ENCODE measurements around the gene TSSC4.
A peak's percentile ranks its signal among the peaks of the same experiment; 100 is the strongest.

Gene TSSC4

DNA sequence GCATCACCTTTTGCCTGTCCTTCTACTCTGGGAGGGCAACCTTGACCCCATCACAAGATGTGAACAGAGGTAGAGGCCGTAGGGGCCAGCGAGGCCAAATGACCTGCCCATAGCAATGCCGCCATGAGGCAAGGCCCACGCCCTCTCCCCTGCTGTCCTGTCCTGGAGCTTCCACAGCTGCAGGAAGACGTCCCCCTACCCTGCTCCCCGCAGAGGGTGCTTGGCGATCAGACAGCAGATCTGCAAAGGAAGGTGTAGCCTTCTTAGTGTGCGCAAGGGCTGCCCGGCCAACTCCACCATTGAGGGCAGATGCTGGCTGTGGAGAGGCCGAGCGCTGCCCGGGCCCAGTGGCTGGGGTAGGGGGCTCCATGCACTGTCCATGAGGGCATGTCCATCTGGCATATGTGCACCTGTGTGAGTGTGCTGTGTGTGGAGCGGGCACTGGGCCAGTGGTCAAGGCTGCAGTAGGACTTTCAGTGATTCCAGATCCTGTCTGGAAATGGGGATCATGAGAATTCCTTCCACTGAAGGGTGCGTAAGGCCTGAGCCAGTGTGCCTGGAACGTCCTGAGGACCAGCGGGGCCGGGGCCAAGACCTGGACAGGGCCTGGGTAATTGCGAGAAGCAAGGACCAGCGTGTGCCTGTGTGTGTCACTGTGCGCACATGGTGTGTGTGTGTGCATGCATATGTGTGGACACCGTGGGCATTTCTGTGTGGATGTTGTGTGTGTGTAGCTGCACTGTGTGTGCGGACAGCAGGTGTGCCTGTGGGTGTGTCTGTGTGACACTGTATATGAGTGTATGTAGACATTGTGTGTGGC, 32.8 kb downstream of the TSSC4 start:
- no peak for DNase-seq (ENCODE audit: low read depth in 2 of 2)

DNA sequence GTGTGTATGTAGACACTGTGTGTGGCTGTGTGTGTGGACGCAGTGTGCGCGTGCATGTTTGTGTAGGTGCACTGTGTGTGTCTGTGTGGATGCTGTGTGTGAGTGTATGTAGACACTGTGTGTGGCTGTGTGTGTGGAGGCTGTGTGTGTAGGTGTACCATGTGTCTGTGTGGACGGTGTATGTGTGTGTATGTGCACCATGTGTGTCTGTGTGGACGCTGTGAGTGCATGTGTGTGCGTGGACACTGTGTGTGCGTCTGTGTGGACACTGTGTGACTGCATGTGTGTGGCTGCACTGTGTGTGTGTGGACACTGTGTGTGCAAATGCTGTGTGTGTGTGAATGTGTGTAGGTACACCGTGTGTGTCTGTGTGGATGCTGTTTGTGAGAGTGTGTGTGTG, 33.5 kb downstream of the TSSC4 start:
- no peak for DNase-seq (ENCODE audit: low read depth in 2 of 2)

DNA sequence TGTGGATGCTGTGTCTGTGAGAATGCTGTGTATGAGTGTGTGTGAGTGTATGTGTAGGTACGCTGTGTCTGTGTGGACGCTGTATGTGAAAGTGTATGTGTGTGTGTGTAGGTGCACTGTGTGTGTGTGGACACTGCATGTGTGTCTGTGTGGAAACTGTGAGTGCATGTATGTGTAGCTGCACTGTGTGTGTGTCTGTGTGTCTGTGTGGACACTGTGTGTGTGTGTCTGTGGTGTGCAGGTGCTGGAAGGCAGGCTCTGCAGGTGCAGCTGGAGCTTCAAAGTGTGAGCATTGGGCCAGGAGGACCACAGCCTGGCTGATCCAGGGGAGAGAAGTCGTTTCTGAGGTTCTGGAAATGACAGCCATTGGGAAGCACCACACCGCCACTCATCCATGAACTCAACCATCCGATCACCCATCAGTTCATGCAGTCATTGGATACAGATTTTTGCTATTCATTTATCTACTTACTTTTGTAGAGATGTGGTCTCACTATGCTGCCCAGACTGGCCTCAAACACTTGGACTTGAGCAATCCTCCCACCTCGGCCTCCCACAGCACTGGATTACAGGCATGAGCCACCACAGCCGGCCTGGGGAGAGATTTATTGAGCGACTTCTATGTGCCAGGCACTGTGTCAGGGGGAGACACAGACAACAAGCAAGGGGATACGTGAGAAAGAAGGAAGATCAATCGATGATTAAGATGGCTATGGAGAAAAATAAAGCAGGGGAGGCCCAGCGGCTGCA, 34.1 kb downstream of the TSSC4 start:
- no peak for DNase-seq (ENCODE audit: low read depth in 2 of 2)

DNA sequence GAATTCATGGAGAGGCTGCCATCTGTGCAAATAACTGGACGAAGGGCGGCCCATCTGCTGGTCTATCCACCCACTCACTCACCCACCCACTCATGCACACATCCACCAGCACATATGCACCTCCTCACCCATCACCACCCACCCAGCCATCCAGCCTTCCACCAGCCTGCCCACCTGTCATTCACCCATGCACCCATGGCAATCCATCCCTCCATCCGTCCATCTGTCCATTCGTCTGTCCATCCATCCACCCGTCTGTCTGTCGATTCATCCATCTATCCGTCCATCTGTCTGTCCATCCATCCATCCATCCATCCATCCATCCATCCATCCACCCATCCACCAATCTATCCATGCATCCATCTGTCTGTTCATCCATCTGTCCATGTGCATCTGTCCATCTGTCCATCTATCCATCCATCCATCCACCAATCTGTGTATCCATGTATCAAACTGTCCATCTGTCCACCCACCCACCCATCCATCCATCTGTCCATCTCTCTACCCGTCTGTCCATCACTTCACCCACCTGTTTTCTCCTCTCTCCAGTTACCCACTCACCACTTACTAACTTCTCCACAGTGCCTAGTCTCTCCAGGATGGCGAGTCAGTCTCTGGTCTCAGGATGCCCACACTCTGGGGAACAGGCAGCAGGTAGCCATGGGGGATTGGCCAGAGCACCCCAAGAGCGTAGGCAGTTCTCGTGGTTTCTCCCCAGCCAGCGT, 34.9 kb downstream of the TSSC4 start:
- DNase-seq (ENCODE audit: low read depth in 2 of 2), result no peak

DNA sequence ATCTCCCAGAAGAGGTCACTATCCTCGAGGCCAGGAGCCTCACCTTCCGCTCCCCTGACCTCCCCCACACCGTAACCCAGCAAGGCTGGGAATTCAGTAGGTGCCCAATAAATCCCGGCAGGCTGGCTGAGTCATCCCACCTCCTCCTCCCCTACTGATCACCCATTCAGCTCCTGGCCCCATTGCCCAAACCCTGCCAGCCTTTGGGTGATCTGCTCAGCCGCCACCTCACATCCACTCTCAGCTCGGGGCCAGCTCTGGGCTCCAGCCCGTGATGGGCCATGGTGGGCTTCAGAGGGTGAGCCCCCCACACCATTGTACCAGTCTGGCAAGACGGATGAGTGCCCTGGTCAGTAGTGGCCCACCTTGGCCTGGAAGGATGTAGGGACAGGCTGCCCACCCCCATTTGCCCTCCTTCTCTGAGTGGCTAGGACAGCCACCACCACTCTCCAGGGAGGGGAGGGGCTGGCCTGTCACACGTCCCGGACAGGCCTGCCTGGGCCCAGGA, 35.5 kb downstream of the TSSC4 start:
- no peak for DNase-seq (ENCODE audit: low read depth in 2 of 2)

DNA sequence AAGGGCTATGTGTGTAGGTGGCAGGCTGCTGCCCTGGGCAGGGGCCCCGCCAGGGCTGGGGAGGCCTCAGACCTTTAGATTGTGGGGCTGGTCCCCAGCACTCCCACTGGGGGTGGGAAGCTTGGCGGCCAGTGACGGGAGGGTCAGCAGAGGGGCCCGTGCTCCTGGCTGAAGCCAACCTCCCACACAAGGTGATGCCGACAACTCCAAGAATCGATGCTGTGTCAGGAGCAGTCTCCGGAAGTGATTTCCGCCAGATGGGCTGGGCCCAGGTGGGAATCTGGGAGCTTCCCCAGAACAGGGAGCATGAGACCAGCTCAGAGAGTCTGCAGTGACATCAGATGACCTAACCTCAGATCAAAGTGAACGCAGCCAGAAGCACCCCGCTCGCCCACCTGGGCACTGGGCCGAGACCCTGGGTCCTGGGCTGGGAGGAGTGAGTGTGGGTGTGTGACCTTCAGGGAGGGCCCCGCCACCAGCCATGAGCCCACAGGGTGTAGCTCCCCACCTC, 36.0 kb downstream of the TSSC4 start:
- DNase-seq (ENCODE audit: low read depth in 2 of 2), result no peak

DNA sequence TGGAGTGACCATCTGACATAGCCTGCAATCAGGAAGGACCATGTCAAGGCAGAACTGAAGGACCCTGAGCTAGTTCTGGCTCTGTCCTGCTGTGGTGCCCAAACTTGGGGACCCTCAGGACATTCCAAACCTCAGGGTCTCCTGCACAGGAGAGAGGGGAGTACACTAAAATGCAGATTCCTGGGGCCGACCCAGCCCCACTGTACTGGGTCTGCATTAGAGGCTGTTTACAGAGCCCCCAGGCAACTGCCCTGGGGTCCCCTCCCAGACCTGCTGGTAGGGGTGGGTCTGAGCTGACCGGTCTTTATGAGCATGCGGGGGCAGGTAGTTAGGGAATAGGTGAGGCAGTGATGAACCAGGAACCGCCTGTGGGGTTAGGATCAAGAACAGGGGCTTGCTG, 37.0 kb downstream of the TSSC4 start:
- no peak for DNase-seq (ENCODE audit: low read depth in 2 of 2)

DNA sequence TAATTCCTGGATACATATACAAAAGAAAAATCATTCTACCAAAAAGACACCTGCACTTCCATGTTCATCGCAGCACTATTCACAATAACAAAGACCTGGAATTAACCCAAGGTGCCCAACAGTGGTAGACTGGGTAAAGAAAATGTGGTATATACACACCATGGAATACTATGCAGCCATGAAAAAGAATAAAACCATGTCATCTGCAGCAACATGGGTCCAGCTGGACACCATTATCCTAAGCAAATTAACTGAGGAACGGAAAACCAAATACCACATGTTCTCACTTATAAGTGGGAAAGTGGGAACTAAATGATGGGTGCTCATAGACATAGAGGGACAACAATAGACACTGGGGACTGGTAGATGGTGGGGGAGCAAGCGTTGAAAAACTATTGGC, 39.3 kb downstream of the TSSC4 start:
- no peak for DNase-seq (ENCODE audit: low read depth in 2 of 2)

DNA sequence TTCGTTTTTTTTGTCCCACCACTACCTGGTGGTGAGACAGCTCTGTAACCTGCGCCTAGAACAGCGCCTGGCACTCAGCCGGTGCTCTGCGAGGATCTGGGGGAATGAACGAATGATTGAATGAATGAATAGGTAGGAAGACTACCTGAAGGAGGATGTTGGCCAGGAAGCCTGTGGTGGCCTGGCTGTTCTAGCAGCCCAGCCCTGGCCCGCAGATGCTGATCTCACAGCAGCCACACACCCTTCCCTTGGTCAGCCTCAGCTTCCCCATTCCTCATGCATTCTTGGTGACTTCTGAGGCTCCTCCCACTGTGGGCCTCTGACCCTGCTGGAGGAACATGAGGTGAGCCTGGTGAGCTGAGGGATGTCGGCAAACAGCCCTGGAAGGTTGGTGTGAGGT, 40.1 kb downstream of the TSSC4 start:
- DNase-seq (ENCODE audit: low read depth in 2 of 2), result no peak

DNA sequence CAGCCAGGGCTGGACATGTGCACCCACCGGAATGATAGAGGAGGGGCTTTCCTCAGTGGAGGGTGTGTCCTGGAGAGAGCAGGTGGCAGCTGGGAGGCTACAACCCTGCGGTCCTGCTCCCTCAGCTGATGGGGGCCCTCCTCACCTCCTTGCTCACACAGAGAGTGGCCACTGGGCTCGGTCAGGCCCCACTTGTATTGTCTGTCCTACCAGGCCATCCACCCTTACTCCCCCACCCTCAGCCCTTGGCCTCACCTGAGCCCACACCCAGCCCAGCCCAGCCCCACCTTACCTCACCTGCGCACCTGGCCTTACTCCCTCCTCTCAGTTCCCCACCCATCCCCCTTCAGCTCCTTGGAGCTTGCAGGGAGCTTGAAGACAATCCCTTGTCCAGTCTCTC, 40.6 kb downstream of the TSSC4 start:
- no peak for DNase-seq (ENCODE audit: low read depth in 2 of 2)

DNA sequence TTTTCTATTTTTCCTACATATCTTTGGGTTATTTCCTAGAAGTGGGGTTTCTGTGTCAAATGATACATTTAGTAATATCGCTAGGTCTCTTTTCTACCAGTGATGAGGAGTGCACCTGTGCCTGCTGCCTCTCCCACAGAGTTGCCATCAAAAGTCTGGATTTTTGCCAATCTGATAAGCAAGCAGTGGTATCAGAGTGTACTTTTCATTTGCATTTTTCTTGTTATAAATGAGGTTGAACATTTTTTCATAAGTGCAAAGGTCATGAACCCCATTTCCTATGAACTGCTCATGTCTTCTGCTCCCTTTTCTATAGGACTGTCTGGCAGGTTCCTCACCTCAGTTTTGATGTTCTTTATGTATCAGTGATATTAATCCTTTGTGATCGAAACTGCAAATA, 42.0 kb downstream of the TSSC4 start:
- no peak for DNase-seq (ENCODE audit: low read depth in 2 of 2)

DNA sequence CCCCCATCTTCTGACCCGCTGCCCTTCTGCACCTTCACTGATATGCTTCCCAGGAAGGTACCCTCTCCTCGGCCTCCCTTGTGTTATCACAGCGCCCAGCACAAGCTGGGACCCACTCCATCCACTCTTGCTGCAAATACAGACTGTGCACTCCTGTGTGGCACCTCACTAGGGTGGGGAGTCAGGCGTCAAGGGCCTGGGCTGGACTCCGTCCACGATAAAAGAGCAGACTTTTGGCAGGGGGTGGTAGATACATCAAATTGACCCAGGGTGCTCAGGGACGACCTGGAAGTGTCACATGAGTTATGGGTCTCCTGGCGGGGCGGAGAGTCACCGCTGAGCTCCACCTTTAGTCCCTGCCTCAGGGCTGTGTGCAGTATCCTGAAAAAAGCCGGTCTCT, 42.9 kb downstream of the TSSC4 start:
- no peak for DNase-seq (ENCODE audit: low read depth in 2 of 2)

DNA sequence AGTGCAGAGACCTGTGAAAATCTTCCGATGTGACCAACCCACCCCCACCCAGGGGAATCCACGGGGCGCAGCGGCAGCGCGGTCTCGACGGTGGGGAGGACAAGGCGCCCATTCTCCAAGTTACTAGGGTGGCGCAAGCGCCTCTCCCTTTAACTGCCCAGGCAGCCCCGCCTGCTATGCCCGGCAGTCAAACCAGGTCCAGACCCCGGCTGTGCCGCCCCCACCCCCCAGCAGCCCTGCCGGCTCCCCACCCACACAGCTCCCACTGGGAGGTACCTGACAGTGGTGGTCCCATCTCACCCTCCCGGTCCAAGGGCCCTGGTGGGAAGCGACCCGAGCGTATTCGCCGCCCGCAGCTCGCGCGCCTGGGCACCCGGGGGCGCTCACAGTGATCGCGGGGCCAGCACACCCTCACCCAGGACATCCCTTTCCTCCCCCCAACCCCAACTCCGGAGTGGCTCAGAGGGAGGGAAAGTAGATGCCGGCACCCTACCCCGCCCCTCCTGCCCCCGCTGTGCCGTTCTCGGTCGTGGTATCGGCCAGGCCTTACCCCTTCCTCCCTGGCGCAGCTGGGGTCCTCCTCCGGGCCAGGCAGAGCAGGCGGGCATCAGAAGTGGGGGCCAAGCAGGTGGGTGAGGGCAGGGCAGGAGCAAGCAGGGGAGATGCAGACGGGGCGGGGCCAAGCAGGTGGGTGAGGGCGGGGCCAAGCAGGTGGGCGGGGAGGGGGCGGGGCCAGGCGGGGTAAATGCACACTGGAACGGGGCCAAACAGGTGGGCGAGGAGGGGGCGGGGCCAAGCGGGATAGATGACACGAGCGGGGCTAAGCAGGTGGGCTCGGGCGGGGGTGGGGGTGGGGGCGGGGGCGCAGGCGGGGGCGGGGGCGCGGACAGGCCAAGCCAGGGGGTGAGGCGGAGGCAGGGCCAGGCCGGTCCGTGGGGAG, 43.6 kb downstream of the TSSC4 start, which contains the start of gene TRPM5:
Gene TRPM5, minus strand, starts transcription at position 634 of the 940 bp plus-strand sequence. CDS start 21,478 bp downstream, outside the sequence.
- DNase-seq (ENCODE audit: low read depth in 2 of 2), result peak; percentile 69 to 84

DNA sequence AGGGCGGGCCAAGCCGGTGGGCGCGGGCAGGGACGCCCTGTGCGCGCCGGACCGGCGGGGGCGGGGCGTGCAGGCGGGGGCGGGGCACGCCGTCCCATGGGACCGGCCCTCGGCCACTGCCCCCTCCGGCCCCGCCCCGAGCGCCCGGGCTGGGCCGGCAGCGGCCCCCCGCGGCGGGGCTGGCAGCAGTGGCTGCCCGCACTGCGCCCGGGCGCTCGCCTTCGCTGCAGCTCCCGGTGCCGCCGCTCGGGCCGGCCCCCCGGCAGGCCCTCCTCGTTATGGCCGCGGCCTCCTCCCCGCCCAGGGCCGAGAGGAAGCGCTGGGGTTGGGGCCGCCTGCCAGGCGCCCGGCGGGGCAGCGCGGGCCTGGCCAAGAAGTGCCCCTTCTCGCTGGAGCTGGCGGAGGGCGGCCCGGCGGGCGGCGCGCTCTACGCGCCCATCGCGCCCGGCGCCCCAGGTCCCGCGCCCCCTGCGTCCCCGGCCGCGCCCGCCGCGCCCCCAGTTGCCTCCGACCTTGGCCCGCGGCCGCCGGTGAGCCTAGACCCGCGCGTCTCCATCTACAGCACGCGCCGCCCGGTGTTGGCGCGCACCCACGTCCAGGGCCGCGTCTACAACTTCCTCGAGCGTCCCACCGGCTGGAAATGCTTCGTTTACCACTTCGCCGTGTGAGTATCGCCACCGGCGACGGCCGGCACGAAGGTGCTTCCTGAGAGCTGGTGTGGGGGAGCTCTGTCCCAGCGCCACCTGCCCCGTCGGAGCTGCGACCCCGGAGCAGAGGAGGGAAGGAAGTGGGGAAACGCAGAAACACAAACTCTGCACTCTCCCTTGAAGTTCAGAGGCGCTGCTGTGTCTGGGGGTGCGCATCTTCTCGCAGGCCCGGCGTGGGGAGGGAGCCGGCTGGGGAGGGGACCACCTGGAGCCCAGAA, 44.5 kb downstream of the TSSC4 start, which contains the start of gene KCNQ1:
Gene KCNQ1, plus strand, starts transcription at position 188 of the 925 bp plus-strand sequence. Its CDS starts 91 bp downstream, at position 279.
- peak in 1 of 2 donors; percentile 58 for DNase-seq (ENCODE audit: low read depth in 2 of 2)

DNA sequence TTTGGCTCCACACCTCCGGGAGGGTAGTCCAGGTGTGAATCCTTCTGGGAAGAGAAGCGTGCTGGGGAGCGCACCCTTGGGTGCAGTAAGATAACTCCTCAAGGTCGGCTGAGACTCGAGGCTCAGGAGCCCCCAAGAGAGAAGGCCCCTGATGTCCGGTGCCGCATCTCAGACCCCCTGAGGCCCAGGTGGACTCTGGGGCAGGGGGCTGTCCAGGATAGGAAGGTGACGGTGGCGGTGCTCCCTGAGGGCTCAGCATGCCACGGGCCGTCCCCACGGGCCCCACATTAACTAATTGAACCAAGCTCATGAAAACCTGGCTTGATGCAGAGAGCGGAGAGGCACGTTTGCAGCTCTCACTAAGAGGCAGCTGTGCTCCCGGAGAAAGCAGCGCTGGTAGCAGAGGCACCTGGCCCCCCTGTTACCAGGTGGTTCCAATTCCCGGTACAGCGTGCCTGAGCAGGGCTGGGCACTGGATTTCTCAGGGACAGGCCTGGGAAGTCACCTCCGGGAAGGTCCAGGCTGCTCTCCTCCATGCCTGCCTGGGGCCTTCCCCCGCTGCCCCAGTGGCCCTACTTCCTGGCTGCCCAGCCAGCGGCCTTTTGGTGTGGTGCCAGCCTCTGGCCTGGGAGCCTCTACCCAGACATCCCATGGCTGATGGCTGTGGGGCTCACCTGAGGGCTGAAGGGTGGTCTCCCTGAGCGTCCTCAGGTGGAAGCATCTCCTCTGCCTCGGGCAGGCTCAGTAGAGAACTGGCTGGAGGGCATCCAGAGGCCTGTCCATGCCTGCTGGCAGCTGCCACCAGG, 45.4 kb downstream of the TSSC4 start:
- DNase-seq (ENCODE audit: low read depth in 2 of 2), result no peak

DNA sequence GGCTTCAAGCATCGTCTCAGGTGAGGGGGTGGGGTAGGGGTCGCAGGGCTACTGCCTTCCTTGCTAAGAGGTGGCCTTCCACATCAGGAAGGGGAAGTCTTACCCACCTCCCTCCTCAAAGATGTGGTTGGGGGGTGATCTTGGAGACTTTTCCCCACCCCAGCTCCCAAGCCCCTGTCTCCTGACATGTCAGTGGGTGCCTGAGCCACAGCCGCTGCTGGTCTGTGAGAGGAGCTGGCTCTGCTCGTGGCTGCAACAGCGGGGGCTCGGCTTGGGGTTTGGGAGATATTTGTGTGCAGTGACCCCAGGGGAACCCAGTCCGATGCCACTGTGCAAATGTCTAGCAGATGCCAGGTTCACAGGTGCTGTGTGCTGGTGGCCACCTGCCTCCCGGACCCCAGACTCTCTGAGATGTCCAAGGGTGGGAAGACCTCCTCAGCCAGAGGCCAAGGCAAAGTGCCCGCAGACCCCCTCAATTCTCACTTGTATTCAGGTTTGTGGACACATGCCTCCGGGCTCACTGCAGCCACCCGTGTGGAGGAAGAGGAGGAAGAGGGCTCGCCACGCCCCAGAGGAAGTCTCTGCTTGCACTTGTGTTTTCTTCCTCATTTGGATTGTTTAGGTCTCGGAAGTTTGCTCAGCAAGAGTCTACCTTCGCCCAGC, 46.2 kb downstream of the TSSC4 start:
- DNase-seq (ENCODE audit: low read depth in 2 of 2), result no peak

DNA sequence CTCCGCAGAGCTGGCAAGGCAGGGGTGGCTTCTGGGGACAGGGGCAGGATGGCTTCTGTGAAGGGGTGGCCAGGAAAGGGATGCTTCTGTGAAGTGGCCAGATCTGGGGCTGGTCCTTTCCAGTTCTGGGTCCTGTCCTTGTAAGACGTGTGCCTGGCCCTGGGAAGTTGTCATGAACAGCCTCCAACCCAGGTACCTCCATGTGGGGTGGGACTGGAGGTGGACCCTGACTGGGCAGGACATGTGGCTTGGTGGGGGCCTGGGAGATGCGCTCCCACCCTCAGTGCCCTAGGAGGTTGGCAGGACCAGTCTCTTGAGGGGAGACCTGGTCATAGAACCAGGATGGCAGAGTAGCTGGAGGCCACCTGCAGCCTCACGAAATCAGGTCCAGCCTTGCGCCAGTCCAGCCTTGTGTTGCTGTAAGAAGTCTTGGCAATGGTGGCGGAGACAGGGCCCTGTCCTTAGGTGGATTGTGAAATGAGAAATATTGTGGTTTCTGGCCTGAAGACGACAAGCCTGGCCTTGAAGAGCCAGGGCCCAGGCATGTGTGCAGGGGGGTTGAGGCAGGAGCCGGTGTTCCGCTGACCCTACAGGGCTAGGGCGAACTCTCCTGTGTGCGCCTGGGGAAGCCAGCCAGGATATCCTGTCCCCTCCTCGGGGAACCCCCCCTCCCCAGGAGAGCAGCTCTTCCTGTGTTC, 46.9 kb downstream of the TSSC4 start:
- DNase-seq (ENCODE audit: low read depth in 2 of 2), result no peak

All from stimulated activated CD4-positive, alpha-beta T cell treated with anti-CD3 and anti-CD28 coated beads, Interleukin-4, amount 100 ng/mL, for 48 hours (primary cell).